Parietal lobe (tissue), 1 donor: ENCODE data around the gene MYL12B. TPM values are rescaled to one million over a fixed set of nuclear protein-coding genes. Genes with fewer than 3 reads are reported as not detected.

Source experiments
- total RNA-seq: library from RNA; depleted of rRNA; stranded (reverse); fragments of >200 nt; gene quantifications from one replicate; pipeline ENCODE4 v1.2.3, GENCODE V29; 2014

The MYL12B gene
- 143 TPM for total RNA-seq

GRCh38 chr18:3261373-3262233 lies at the start of gene MYL12B:
MYL12B (plus strand) TSS chr18:3262133; CDS start chr18:3272899, 10,766 bp downstream.

GRCh38 chr18:3219631-3220335 lies 42.1 kb upstream of the MYL12B start, which contains the start of gene MYOM1:
MYOM1 (minus strand) TSS chr18:3219968; CDS start chr18:3215223, 4,745 bp downstream.

GRCh38 chr18:3247240-3248061 lies 14.5 kb upstream of the MYL12B start, which contains the start of gene MYL12A:
MYL12A (plus strand) TSS chr18:3247801; CDS start chr18:3253248, 5,447 bp downstream.

Other genes with a start within 250 kb of the MYL12B start
- gene LPIN2, start 249.0 kb upstream of the MYL12B start, total RNA-seq = 51.3 TPM
- gene MYOM1, start 42.2 kb upstream of the MYL12B start, total RNA-seq = 2.2 TPM
- 39.1 TPM for gene MYL12A, start 14.3 kb upstream of the MYL12B start, total RNA-seq
- gene TGIF1, start 188.0 kb downstream of the MYL12B start, total RNA-seq = 17.2 TPM